NCI-H82 treated with DMSO at 0.1 percent for 48 hours (cell line): ENCODE data around the gene ACACB.

Source experiments
- DNase-seq: peaks from one replicate; lab custom pipeline; 2025; ENCODE audit not compliant: unreplicated experiment; lab: John Stamatoyannopoulos, UW

The ACACB gene

GRCh38 chr12:109115758-109116610 lies at the start of gene ACACB:
ACACB (plus strand) TSS chr12:109116587; CDS start chr12:109139406, 22,819 bp downstream.
- DNase-seq, result no peak

GRCh38 chr12:109069307-109070271 lies 46.8 kb upstream of the ACACB start:
- DNase-seq, result no peak

GRCh38 chr12:109074866-109075265 lies 41.5 kb upstream of the ACACB start:
- DNase-seq, result no peak

- DNase-seq, result no peak
Observed at GRCh38 chr12:109082751-109083150, 33.6 kb upstream of the ACACB start.

GRCh38 chr12:109084425-109084824 lies 32.0 kb upstream of the ACACB start:
- no peak for DNase-seq

GRCh38 chr12:109085590-109085989 lies 30.8 kb upstream of the ACACB start:
- no peak for DNase-seq

- no peak for DNase-seq
Observed at GRCh38 chr12:109087250-109087649, 29.1 kb upstream of the ACACB start.

GRCh38 chr12:109088818-109089217 lies 27.6 kb upstream of the ACACB start:
- no peak for DNase-seq

GRCh38 chr12:109089683-109090082 lies 26.7 kb upstream of the ACACB start:
- no peak for DNase-seq

- DNase-seq, result no peak
Observed at GRCh38 chr12:109092497-109093021, 23.8 kb upstream of the ACACB start.

GRCh38 chr12:109093022-109093918 lies 23.1 kb upstream of the ACACB start, which contains the start of gene ALKBH2:
ALKBH2 (minus strand) TSS chr12:109093472; CDS start chr12:109092786, 686 bp downstream.
- DNase-seq, result peak; percentile 80

- DNase-seq, result no peak
Observed at GRCh38 chr12:109097140-109097434, 19.3 kb upstream of the ACACB start.

GRCh38 chr12:109097435-109098182 lies 18.8 kb upstream of the ACACB start, which contains the start of gene UNG:
UNG (plus strand) TSS chr12:109097597; CDS start chr12:109097680, 83 bp downstream.
- DNase-seq, result peak; percentile 87

- DNase-seq, result no peak
Observed at GRCh38 chr12:109098183-109098604, 18.2 kb upstream of the ACACB start.

- no peak for DNase-seq
Observed at GRCh38 chr12:109098651-109099050, 17.7 kb upstream of the ACACB start.

GRCh38 chr12:109099431-109100020 lies 16.9 kb upstream of the ACACB start:
- no peak for DNase-seq

- no peak for DNase-seq
Observed at GRCh38 chr12:109100741-109101140, 15.6 kb upstream of the ACACB start.

GRCh38 chr12:109102491-109102890 lies 13.9 kb upstream of the ACACB start:
- DNase-seq, result no peak

GRCh38 chr12:109105176-109105575 lies 11.2 kb upstream of the ACACB start:
- DNase-seq, result no peak
